Mesendoderm (in vitro differentiated cells): ENCODE data around the gene RENBP.

Experiments used
- DNase-seq: peaks from one replicate; pipeline ENCODE4 v3.0.0; 2013
- H2AK5ac ChIP-seq: 2 replicates; pipeline ENCODE4 v1.6.1; 2013; ENCODE audit warnings: low read length, inconsistent platforms
- H2BK120ac ChIP-seq: 2 replicates; pipeline ENCODE4 v1.6.1; 2013; ENCODE audit warnings: low read depth, mild to moderate bottlenecking, low read length, moderate library complexity, mixed read lengths
- H2BK15ac ChIP-seq: replicated peaks from 2 replicates; pipeline ENCODE4 v1.6.1; 2013; ENCODE audit warnings: low read depth, mild to moderate bottlenecking, moderate library complexity
- H2BK5ac ChIP-seq: 2 replicates; pipeline ENCODE4 v1.6.1; 2013; ENCODE audit warnings: low read length, inconsistent platforms
- H3K18ac ChIP-seq: 2 replicates; pipeline ENCODE4 v1.6.1; 2013; ENCODE audit warnings: mild to moderate bottlenecking, low read length, mixed read lengths
- H3K23ac ChIP-seq: one replicate; pipeline ENCODE4 v1.6.1; 2013; ENCODE audit warnings: low read length
- H3K27ac ChIP-seq: 2 replicates; pipeline ENCODE4 v1.5.1; 2013; ENCODE audit warnings: low read depth, mild to moderate bottlenecking, inconsistent platforms, low read length, moderate library complexity
- H3K27me3 ChIP-seq: 2 replicates; pipeline ENCODE4 v1.6.1; 2013; ENCODE audit warnings: low read length, control low read depth, mild to moderate bottlenecking, inconsistent platforms; ENCODE audit not compliant: insufficient read depth, poor library complexity
- H3K36me3 ChIP-seq: 2 replicates; pipeline ENCODE4 v1.6.1; 2013; ENCODE audit warnings: low read length, inconsistent platforms; ENCODE audit not compliant: control insufficient read depth, insufficient read depth
- H3K4ac ChIP-seq: one replicate; pipeline ENCODE4 v1.6.1; 2013; ENCODE audit warnings: low read depth, mild to moderate bottlenecking, low read length, moderate library complexity
- H3K4me1 ChIP-seq: 2 replicates; pipeline ENCODE4 v1.6.1; 2013; ENCODE audit warnings: low read depth, low read length, inconsistent platforms; ENCODE audit not compliant: control insufficient read depth
- H3K4me2 ChIP-seq: 2 replicates; pipeline ENCODE4 v1.6.1; 2013; ENCODE audit warnings: low read length
- H3K4me3 ChIP-seq: 2 replicates; pipeline ENCODE4 v1.5.1; 2013; ENCODE audit warnings: mild to moderate bottlenecking, low read length
- H3K56ac ChIP-seq: one replicate; pipeline ENCODE4 v1.6.1; 2013; ENCODE audit warnings: low read length
- H3K79me1 ChIP-seq: 2 replicates; pipeline ENCODE4 v1.6.1; 2013; ENCODE audit warnings: low read length, inconsistent platforms
- H3K79me2 ChIP-seq: 2 replicates; pipeline ENCODE4 v1.6.1; 2013; ENCODE audit warnings: mild to moderate bottlenecking, low read length; ENCODE audit not compliant: control insufficient read depth, insufficient read depth
- H3K9ac ChIP-seq: 2 replicates; pipeline ENCODE4 v1.6.1; 2013; ENCODE audit warnings: low read length, inconsistent platforms
- H4K5ac ChIP-seq: one replicate; pipeline ENCODE4 v1.6.1; 2013; ENCODE audit warnings: low read length
- H4K8ac ChIP-seq: one replicate; pipeline ENCODE4 v1.6.1; 2013; ENCODE audit warnings: low read depth, mild to moderate bottlenecking, control low read depth, low read length, moderate library complexity
- WGBS: extraction: QIAGEN DNeasy Blood & Tissue Kit; methylation state at CpG from one replicate; pipeline ENCODE4 v1.1.7; 2013; ENCODE audit warnings: low lambda C conversion rate, missing lambda C conversion rate; ENCODE audit not compliant: insufficient coverage; ENCODE audit errors: extremely low coverage; 5-methylcytosine and 5-hydroxymethylcytosine counted together

RENBP gene

GRCh38 chrX:153989973-153990655 lies 45.7 kb upstream of the RENBP start:
- Histone ChIP-seq H2BK5ac (no peak overlapping the region), H3K79me2 (no peaks in the 10 kb centered on the region), H3K9ac (no peak overlapping the region), H3K36me3 (no peaks in the 10 kb centered on the region), H2BK15ac (no peak overlapping the region), H2BK120ac (no peak overlapping the region), H4K5ac (no peak overlapping the region), H3K4me2 (no peak overlapping the region), H3K56ac (no peak overlapping the region), H3K4me1 (no peaks in the 10 kb centered on the region), H4K8ac (no peak overlapping the region), H3K23ac (no peak overlapping the region), H3K27ac (no peak overlapping the region), H3K4ac (no peak overlapping the region), H2AK5ac (no peak overlapping the region), H3K4me3 (no peak overlapping the region), H3K79me1 (no peaks in the 10 kb centered on the region), H3K27me3 (no peaks in the 10 kb centered on the region), H3K18ac (no peak overlapping the region)
- DNase-seq = no peak
- WGBS = no CpG with 5 or more reads among the region's 14 CpGs

GRCh38 chrX:153988493-153988892 lies 44.0 kb upstream of the RENBP start:
- H2BK120ac ChIP-seq = no peak overlapping the region
- H3K27me3 ChIP-seq = no peaks in the 10 kb centered on the region
- H2BK15ac ChIP-seq = no peak overlapping the region
- H3K79me1 ChIP-seq = no peaks in the 10 kb centered on the region
- no peak overlapping the region for H3K9ac ChIP-seq
- H4K5ac ChIP-seq = no peak overlapping the region
- H3K4ac ChIP-seq = no peak overlapping the region
- H3K18ac ChIP-seq = no peak overlapping the region
- H3K36me3 ChIP-seq = no peaks in the 10 kb centered on the region
- no peak overlapping the region for H2BK5ac ChIP-seq
- no peak overlapping the region for H3K4me3 ChIP-seq
- H3K23ac ChIP-seq = no peak overlapping the region
- no peaks in the 10 kb centered on the region for H3K79me2 ChIP-seq
- no peak overlapping the region for H3K4me2 ChIP-seq
- DNase-seq = no peak
- H2AK5ac ChIP-seq = no peak overlapping the region
- no peak overlapping the region for H3K27ac ChIP-seq
- 100% methylated on average over 2 of the region's 12 CpGs for WGBS
- no peak overlapping the region for H4K8ac ChIP-seq
- no peak overlapping the region for H3K56ac ChIP-seq
- H3K4me1 ChIP-seq = no peaks in the 10 kb centered on the region

- no peaks in the 10 kb centered on the region for H3K79me2 ChIP-seq
- no CpG with 5 or more reads among the region's 20 CpGs for WGBS
Measured at GRCh38 chrX:153984351-153985178, 40.1 kb upstream of the RENBP start.

GRCh38 chrX:153983321-153983801 lies 38.9 kb upstream of the RENBP start:
- H3K4me1 ChIP-seq = no peaks in the 10 kb centered on the region
- no peaks in the 10 kb centered on the region for H3K79me2 ChIP-seq
- no peaks in the 10 kb centered on the region for H3K27me3 ChIP-seq
- no peak overlapping the region for H3K23ac ChIP-seq
- H2BK15ac ChIP-seq = no peak overlapping the region
- H3K36me3 ChIP-seq = no peaks in the 10 kb centered on the region
- H3K4ac ChIP-seq = no peak overlapping the region
- H3K79me1 ChIP-seq = no peaks in the 10 kb centered on the region
- no peak overlapping the region for H3K4me3 ChIP-seq
- H3K18ac ChIP-seq = no peak overlapping the region
- no peak overlapping the region for H4K8ac ChIP-seq
- no peak overlapping the region for H2BK5ac ChIP-seq
- no peak overlapping the region for H2AK5ac ChIP-seq
- no peak overlapping the region for H3K56ac ChIP-seq
- H3K4me2 ChIP-seq = no peak overlapping the region
- H3K27ac ChIP-seq = no peak overlapping the region
- H4K5ac ChIP-seq = no peak overlapping the region
- WGBS = no CpG with 5 or more reads among the region's 12 CpGs
- no peak for DNase-seq
- no peak overlapping the region for H3K9ac ChIP-seq
- no peak overlapping the region for H2BK120ac ChIP-seq

More at GRCh38 chrX:153984351-153985178, 40.1 kb upstream of the RENBP start:
- Histone ChIP-seq H2BK5ac (no peak overlapping the region), H4K5ac (no peak overlapping the region), H3K27ac (no peak overlapping the region), H2BK120ac (no peak overlapping the region), H3K4ac (no peak overlapping the region), H2AK5ac (no peak overlapping the region), H3K23ac (no peak overlapping the region), H4K8ac (no peak overlapping the region), H3K79me1 (no peaks in the 10 kb centered on the region), H3K36me3 (no peaks in the 10 kb centered on the region), H3K4me1 (no peaks in the 10 kb centered on the region), H3K27me3 (no peaks in the 10 kb centered on the region), H3K18ac (no peak overlapping the region), H2BK15ac (no peak overlapping the region), H3K56ac (no peak overlapping the region), H3K4me2 (no peak overlapping the region), H3K9ac (no peak overlapping the region), H3K4me3 (no peak overlapping the region)
- no peak for DNase-seq

- Histone ChIP-seq H3K23ac (no peak overlapping the region), H3K79me2 (no peaks in the 10 kb centered on the region), H2BK15ac (no peak overlapping the region), H3K4me1 (no peaks in the 10 kb centered on the region), H4K8ac (no peak overlapping the region), H3K4me2 (no peak overlapping the region), H3K4me3 (no peak overlapping the region), H3K9ac (no peak overlapping the region), H3K56ac (no peak overlapping the region), H3K36me3 (no peaks in the 10 kb centered on the region), H3K4ac (no peak overlapping the region), H3K79me1 (no peaks in the 10 kb centered on the region), H2AK5ac (no peak overlapping the region), H2BK5ac (no peak overlapping the region), H4K5ac (no peak overlapping the region), H3K27ac (no peak overlapping the region), H2BK120ac (no peak overlapping the region), H3K18ac (no peak overlapping the region), H3K27me3 (no peaks in the 10 kb centered on the region)
- no CpG with 5 or more reads among the region's 52 CpGs for whole genome bisulfite sequencing
- no peak for DNase-seq
Measured at GRCh38 chrX:153981771-153982533, 37.5 kb upstream of the RENBP start.
